Epithelial cell of proximal tubule (primary cell): ENCODE results near the gene DLK2. TPM values are rescaled to one million over a fixed set of nuclear protein-coding genes. Genes with fewer than 3 reads are reported as not detected.

ENCODE experiments used
- DNase-seq: peaks from one replicate; pipeline ENCODE4 v3.0.0-alpha.2; 2011; ENCODE audit warnings: low read depth
- H3K4me3 ChIP-seq: 2 replicates; pipeline ENCODE4 v1.5.1; 2011; ENCODE audit warnings: low read depth, mild to moderate bottlenecking, low read length
- CTCF ChIP-seq: conservative IDR thresholded peaks from 2 replicates; pipeline ENCODE4 v1.5.1; 2012; ENCODE audit warnings: low read depth, mild to moderate bottlenecking, low read length
- total RNA-seq: library from RNA; depleted of rRNA; stranded (reverse); fragments of >200 nt; gene quantifications from 2 replicates; pipeline ENCODE4 v1.2.3, GENCODE V29; 2015

Gene DLK2
- total RNA-seq, 1 donor from 2014 or later, result 0.12 TPM

- no peak for TF ChIP-seq CTCF
- H3K4me3 ChIP-seq, result no peak overlapping the region
- DNase-seq, result no peak
These were observed 19.5 kb downstream of the DLK2 start for GRCh38 chr6:43435682-43436437.

GRCh38 chr6:43434943-43435342 lies 20.4 kb downstream of the DLK2 start:
- H3K4me3 ChIP-seq, result no peak overlapping the region
- DNase-seq, result no peak
- TF ChIP-seq CTCF, result no peak

- no peak for TF ChIP-seq CTCF
- H3K4me3 ChIP-seq, result no peak overlapping the region
- no peak for DNase-seq
These were observed 21.1 kb downstream of the DLK2 start for GRCh38 chr6:43434001-43434840.

- no peak overlapping the region for H3K4me3 ChIP-seq
- no peak for DNase-seq
- no peak for TF ChIP-seq CTCF
These were observed 22.2 kb downstream of the DLK2 start for GRCh38 chr6:43433148-43433547.

- no peak for DNase-seq
- H3K4me3 ChIP-seq, result no peak overlapping the region
- TF ChIP-seq CTCF, result no peak
These were observed 23.1 kb downstream of the DLK2 start for GRCh38 chr6:43432009-43432945.

- no peak for DNase-seq
- no peak for TF ChIP-seq CTCF
- peak overlapping the region; percentile 94 for H3K4me3 ChIP-seq
These were observed 26.5 kb downstream of the DLK2 start for GRCh38 chr6:43428874-43429273.
